ENCODE measurements around the gene NXPH4. TPM values are rescaled to one million over a fixed set of nuclear protein-coding genes. Genes with fewer than 3 reads are reported as not detected.

The NXPH4 gene
- total RNA-seq, 1 experiment from 2014 or later = 20.0 TPM

- H3K27me3 ChIP-seq (ENCODE audit: insufficient read depth, low read length) = no peaks in the 10 kb centered on the region
- intact Hi-C loops (cut with micrococcal nuclease) = no loop called here
- H3K79me2 ChIP-seq (ENCODE audit: insufficient read depth, low read length) = no peaks in the 10 kb centered on the region
- CTCF ChIA-PET = no interaction called here
- BruUV-seq (replicated peaks) = no TSS peak
- H3K4me1 ChIP-seq (ENCODE audit: control insufficient read depth in 1 of 2, insufficient read depth in 2 of 2, low read length in 2 of 2) = peaks cover 15 to 27% of the 10 kb centered on the region in 2 experiments
- ATAC-seq (no peak), DNase-seq (ENCODE audit: low read depth, low spot score) (no peak)
- TF ChIP-seq SIN3A (IDR thresholded peaks at IDR 0.05; ENCODE audit: low read depth) (no peak), RAD21 (IDR thresholded peaks at IDR 0.05; ENCODE audit: low read depth) (no peak), EGR1 (IDR thresholded peaks at IDR 0.05; ENCODE audit: low read depth) (no peak), JUND (IDR thresholded peaks at IDR 0.05) (no peak), SP1 (IDR thresholded peaks at IDR 0.05; ENCODE audit: low read depth) (no peak), ZNF274 (IDR thresholded peaks at IDR 0.05; ENCODE audit: low read depth, low read length) (no peak), SRF (IDR thresholded peaks at IDR 0.05; ENCODE audit: low read depth) (no peak), ATF3 (IDR thresholded peaks at IDR 0.05) (no peak), FOSL1 (IDR thresholded peaks at IDR 0.05; ENCODE audit: low read depth) (no peak), ZBTB33 (IDR thresholded peaks at IDR 0.05; ENCODE audit: extremely low read depth, insufficient replicate concordance, low read length) (no peak), ZFX (IDR thresholded peaks at IDR 0.05) (no peak), EZH2phosphoT487 (IDR thresholded peaks at IDR 0.05; ENCODE audit: borderline replicate concordance) (no peak), POLR2A (IDR thresholded peaks at IDR 0.05; ENCODE audit: borderline replicate concordance, extremely low read depth, insufficient read depth, insufficient read length) (no peak), YY1 (IDR thresholded peaks at IDR 0.05; ENCODE audit: extremely low read depth, insufficient replicate concordance, low read depth, low read length) (no peak), MAX (IDR thresholded peaks at IDR 0.05) (no peak), EZH2 (IDR thresholded peaks at IDR 0.05) (no peak)
- H3K4me3 ChIP-seq (replicated peaks in 1 of 2; ENCODE audit: low read depth in 1 of 2, low read length in 2 of 2) = no peak overlapping the region
- H3K4me2 ChIP-seq (ENCODE audit: low read length) = no peak overlapping the region
- RAD21 ChIA-PET (ENCODE audit: low non-redundant PET in 1 of 2, low total read pairs in 2 of 2, uncharacterized antibody in 2 of 2, unreplicated experiment in 2 of 2) = no interaction called here
- H3K9me3 ChIP-seq (ENCODE audit: control insufficient read depth in 1 of 2, insufficient read depth in 1 of 2, low read depth in 1 of 2, low read length in 2 of 2) = no peaks in the 10 kb centered on the region
- no peaks in the 10 kb centered on the region for H3K9me2 ChIP-seq (ENCODE audit: insufficient read depth)
- H3K36me3 ChIP-seq (ENCODE audit: control insufficient read depth in 1 of 2, insufficient read depth in 2 of 2, low read length in 2 of 2) = no peaks in the 10 kb centered on the region
- no peak overlapping the region for H2AFZ ChIP-seq (ENCODE audit: low read depth, low read length, poor library complexity, severe bottlenecking)
- H3K27ac ChIP-seq (ENCODE audit: low read depth, low read length) = no peak overlapping the region
- POLR2A ChIA-PET = no interaction called here
- no peaks in the 10 kb centered on the region for H4K20me1 ChIP-seq (ENCODE audit: insufficient read depth)
- no peak overlapping the region for H3K9ac ChIP-seq (ENCODE audit: low read length)
Measured at GRCh38 chr12:57170927-57171326, 45.7 kb upstream of the NXPH4 start.

Data from HCT116 (cell line).